DMS79 treated with DMSO at 0.1 percent for 48 hours (cell line): ENCODE data around the gene RAI1.

Source experiments
- DNase-seq: peaks from one replicate; lab custom pipeline; 2025; lab: John Stamatoyannopoulos, UW

Gene RAI1

GRCh38 chr17:17700251-17700969 is 19.2 kb downstream of the RAI1 start:
- DNase-seq: peak; percentile 7

DNA sequence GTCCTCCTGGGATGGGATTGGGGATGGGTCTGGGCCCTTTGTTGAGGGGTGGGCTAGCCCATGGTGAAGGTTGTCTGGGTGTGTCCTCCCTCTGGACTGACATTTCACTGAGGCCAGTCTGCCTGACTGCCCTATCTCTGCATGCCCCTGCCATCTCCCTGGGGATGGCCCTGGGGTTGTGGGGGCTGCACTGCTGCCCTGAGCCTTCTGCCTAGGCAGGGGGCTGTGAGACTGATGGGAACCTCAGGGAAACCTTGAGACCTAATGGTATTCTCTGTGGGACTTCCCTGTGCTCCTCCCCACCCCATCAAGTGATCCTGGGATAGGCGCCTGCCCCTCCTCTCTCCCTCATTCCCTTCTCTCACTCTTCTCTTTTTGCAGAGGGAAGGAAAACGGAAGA is 19.9 kb downstream of the RAI1 start:
- DNase-seq: no peak

DNA sequence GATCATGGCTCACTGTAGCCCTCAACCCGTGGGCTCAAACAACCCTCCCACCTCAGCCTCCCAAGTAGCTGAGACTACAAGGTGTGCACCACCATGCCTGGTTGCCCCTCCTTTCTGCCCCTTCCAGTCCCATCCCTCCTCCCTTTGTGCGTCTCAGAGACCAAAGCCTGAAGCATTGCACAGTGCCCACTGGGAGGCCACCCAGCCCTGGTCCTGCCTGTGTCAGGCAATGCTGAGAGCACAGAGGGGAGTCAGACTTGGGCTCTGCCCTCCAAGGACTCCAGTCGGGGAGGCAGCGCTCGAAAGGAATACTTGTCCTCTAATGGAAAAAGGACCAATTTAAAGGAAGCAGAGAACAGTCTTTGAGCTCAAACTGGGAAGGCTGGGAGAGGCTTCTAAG is 20.4 kb downstream of the RAI1 start:
- DNase-seq: no peak

GRCh38 chr17:17702449-17703139 is 21.3 kb downstream of the RAI1 start:
- DNase-seq: no peak

GRCh38 chr17:17703140-17703919 is 22.1 kb downstream of the RAI1 start:
- no peak for DNase-seq

DNA sequence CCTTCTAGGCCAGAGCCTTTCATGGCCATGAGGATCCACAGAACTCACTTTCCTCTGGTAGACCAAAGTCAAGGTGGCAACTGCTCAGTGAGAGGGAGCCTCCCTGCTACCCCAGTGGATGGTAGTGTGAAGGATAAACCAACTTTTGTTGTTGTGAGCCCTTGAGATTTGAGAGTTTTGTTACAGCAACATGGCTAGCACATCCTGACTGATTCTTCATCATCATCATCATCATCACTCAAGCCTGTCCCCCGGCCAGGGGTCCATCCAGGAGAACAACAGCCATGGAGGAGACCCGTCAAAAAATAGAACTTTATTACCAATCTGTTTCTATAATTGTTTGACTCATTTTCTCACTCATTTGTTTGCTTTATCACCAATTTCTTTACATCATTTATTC is 23.7 kb downstream of the RAI1 start:
- DNase-seq: no peak

GRCh38 chr17:17706140-17707060 is 25.1 kb downstream of the RAI1 start:
- no peak for DNase-seq

DNA sequence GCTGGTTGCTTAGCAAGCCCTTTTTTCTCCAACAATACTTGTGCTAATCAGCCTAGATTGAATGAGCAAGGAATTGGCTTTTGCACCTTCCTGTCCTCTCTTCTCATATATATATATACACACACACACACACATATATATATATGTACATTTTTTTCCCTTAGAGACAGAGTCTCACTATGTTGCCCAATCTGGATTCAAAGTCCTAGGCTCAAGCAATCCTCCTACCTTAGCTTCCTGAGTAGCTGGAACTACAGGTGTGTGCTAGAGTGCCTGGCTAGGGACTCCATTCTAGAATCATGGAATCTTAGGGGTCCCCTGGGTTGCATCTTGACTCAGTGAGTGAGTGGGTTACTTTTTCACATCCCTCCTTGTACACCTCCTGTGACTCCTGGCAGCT is 27.0 kb downstream of the RAI1 start:
- DNase-seq: no peak

DNA sequence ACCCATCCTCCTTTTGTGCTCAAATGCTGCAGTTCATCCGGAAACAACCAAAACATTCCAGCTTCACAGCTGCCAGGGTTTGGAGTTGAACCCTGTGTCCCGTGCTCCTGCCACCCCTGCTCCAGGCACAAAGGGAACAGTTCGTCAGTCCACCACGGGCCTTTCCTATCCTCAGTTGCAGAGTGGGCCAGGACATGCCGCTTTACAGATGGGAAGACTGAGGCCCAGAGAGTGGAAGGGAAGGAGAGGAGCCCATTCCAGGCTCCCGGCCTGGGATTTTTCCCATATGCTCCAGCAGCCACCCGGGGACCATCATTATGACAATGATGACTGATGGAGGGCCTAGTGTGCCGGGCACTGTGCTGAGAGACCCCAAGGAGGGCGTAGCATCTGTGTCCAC is 27.6 kb downstream of the RAI1 start:
- no peak for DNase-seq

GRCh38 chr17:17709815-17710321 is 28.6 kb downstream of the RAI1 start:
- no peak for DNase-seq

- no peak for DNase-seq
These were observed 29.1 kb downstream of the RAI1 start for GRCh38 chr17:17710355-17710727.

GRCh38 chr17:17710728-17711541 is 29.7 kb downstream of the RAI1 start:
- DNase-seq: no peak

GRCh38 chr17:17711641-17712162 is 30.4 kb downstream of the RAI1 start:
- no peak for DNase-seq

- DNase-seq: no peak
These were observed 31.1 kb downstream of the RAI1 start for GRCh38 chr17:17712268-17712924.

DNA sequence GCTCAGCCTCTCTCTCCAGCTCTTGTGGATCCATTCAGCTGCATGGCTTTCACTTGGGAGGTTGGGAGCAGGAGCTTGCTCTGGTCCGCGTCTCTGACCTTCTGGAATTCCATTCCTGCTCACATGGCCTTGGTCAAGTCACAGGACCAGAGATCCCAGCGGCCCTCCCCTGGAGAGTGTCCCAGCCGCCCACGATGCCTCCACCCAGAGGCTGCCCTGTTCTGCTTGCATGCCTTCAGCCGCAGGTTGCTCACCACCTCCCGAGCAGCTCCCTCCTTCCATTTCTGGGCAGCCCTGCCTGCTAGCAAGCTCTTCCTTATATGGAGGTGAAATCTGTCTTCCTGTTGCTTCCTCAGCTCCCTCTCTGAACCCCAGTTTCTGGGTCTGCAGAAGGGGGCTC is 32.6 kb downstream of the RAI1 start:
- no peak for DNase-seq

GRCh38 chr17:17714261-17714866 is 33.1 kb downstream of the RAI1 start:
- no peak for DNase-seq

DNA sequence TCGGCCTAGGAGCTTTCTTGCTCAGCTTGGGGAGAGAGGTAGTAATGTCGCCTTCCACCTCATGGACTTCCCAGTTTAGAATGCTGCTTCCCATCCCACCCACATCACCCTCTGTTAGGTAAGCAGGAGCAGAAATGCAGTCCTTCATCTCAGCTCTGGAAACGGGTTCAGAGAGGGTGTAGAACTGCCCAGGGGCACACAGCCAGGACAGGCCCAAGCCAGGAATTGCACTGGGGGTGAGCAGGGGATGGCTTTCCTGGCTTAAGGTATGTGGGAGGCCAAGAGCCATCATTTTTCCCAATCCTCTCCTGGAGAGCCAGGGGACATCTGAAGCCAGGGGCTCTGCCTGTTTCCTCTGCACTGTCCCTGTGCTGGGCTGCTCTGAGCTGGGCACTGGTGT is 33.6 kb downstream of the RAI1 start:
- DNase-seq: no peak

GRCh38 chr17:17716837-17717523 is 35.7 kb downstream of the RAI1 start:
- DNase-seq: no peak

- DNase-seq: no peak
These were observed 37.0 kb downstream of the RAI1 start for GRCh38 chr17:17718251-17718650.
